GM12891 (cell line): ENCODE measurements around the gene BTG1.

Experiments used
- DNase-seq: peaks from one replicate; pipeline ENCODE4 v3.0.0; 2011; ENCODE audit warnings: low spot score; ENCODE audit not compliant: insufficient read length
- FAIRE-seq: peaks from 2 replicates; lab custom pipeline; 2011; peaks lifted over from hg19 to GRCh38; lab: Jason Lieb, UNC
- PAX5 ChIP-seq: IDR thresholded peaks from 2 replicates; pipeline ENCODE4 v1.6.1; 2011; ENCODE audit warnings: low read length, moderate library complexity, mild to moderate bottlenecking; ENCODE audit not compliant: insufficient read depth, severe bottlenecking
- POLR2A ChIP-seq: IDR thresholded peaks from 2 replicates; pipeline ENCODE4 v1.6.1; 2011; ENCODE audit warnings: low read depth, low read length, control low read depth
- POLR2AphosphoS5 ChIP-seq: IDR thresholded peaks from 2 replicates; pipeline ENCODE4 v1.6.1; 2011; ENCODE audit warnings: low read depth, low read length, control low read depth
- POU2F2 ChIP-seq: IDR thresholded peaks from 2 replicates; pipeline ENCODE4 v1.6.1; 2011; ENCODE audit warnings: low read depth, mild to moderate bottlenecking, control low read depth, low read length, moderate library complexity
- SPI1 ChIP-seq: IDR thresholded peaks from 2 replicates; pipeline ENCODE4 v1.6.1; 2011; ENCODE audit warnings: low read depth, low read length, control low read depth
- TAF1 ChIP-seq: IDR thresholded peaks from 2 replicates; pipeline ENCODE4 v1.6.1; 2011; ENCODE audit warnings: low read depth, low read length, control low read depth

Gene BTG1

GRCh38 chr12:92178340-92178739 lies 32.7 kb upstream of the BTG1 start:
- TF ChIP-seq POLR2A (no peak), TAF1 (no peak), POU2F2 (no peak), POLR2AphosphoS5 (no peak), PAX5 (no peak), SPI1 (no peak)
- no peak for FAIRE-seq
- DNase-seq, result no peak

- TF ChIP-seq PAX5 (no peak), POU2F2 (no peak), POLR2A (no peak), SPI1 (no peak), POLR2AphosphoS5 (no peak), TAF1 (no peak)
- no peak for FAIRE-seq
- DNase-seq, result no peak
These were observed 31.0 kb upstream of the BTG1 start for GRCh38 chr12:92176646-92177045.

DNA sequence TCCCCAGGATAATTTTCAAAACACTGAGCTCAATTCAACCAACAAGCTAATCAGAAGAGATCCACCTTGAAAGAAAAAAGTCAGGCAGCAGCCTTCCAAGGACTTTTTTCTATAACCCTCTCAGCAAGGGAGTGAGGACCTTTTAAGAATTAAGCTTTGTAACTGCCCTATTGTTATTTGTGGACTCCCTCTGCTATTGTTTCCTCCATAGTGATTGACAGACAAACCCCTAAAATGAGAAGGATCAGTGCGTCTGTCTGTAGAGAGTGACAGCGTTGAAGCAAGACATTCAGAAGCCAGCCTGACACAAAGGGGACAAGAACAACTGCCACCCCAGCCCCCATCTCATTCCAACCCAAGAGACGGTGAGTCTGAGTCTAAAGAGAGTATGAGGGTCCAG lies 30.3 kb upstream of the BTG1 start:
- FAIRE-seq (no peak), DNase-seq (no peak)
- no peak for TF ChIP-seq PAX5
- no peak for TF ChIP-seq TAF1
- no peak for TF ChIP-seq POLR2AphosphoS5
- TF ChIP-seq POU2F2, result no peak
- TF ChIP-seq SPI1, result no peak
- TF ChIP-seq POLR2A, result no peak

GRCh38 chr12:92170050-92170449 lies 24.4 kb upstream of the BTG1 start:
- DNase-seq (no peak), FAIRE-seq (no peak)
- TF ChIP-seq TAF1 (no peak), PAX5 (no peak), SPI1 (no peak), POU2F2 (no peak), POLR2AphosphoS5 (no peak), POLR2A (no peak)

DNA sequence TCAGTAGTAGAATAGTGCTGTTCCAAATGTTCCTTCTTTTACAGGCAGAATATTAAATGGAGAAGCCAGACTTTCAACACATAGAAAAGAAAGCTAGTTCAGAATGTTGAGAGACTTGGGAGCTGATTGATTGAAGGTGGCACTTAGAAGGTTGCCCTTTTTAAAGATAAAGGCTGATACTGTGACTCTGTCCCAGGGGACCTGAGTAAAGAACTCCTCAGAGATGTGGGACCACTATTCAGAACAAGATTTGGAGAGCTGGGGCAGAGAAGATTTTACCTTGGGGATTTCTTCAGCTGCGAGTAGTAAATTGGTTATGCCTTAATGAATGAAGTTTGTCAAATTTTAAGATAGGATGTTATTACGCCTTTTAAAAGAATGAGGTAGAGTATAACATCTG lies 21.4 kb upstream of the BTG1 start:
- no peak for TF ChIP-seq SPI1
- no peak for TF ChIP-seq PAX5
- no peak for TF ChIP-seq TAF1
- TF ChIP-seq POU2F2, result no peak
- no peak for TF ChIP-seq POLR2AphosphoS5
- no peak for TF ChIP-seq POLR2A
- DNase-seq (no peak), FAIRE-seq (no peak)

GRCh38 chr12:92164712-92165111 lies 19.1 kb upstream of the BTG1 start:
- no peak for DNase-seq
- FAIRE-seq, result no peak
- TF ChIP-seq SPI1, result no peak

DNA sequence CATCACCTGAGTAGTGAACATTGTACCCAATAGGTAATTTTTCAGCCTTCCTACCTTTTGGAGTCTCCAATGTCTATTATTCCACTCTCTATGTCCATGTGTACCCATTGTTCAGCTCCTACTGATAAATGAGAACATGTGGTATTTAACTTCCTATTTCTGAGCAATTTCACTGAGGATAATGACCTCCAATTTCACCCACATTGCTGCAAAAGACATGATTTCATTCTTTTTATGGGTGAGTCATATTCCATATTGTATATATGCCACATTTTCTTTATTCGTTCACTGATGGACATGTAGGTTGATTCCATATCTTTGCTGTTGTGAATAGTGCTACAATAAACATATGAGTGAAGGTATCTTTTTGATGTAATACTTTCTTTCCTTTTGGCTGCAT lies 16.4 kb upstream of the BTG1 start:
- DNase-seq (no peak), FAIRE-seq (no peak)
- TF ChIP-seq PAX5, result no peak
- no peak for TF ChIP-seq POLR2A
- TF ChIP-seq SPI1, result no peak
- no peak for TF ChIP-seq TAF1
- TF ChIP-seq POLR2AphosphoS5, result no peak
- TF ChIP-seq POU2F2, result no peak

GRCh38 chr12:92158796-92159439 lies 13.3 kb upstream of the BTG1 start:
- TF ChIP-seq POU2F2 (no peak), POLR2AphosphoS5 (no peak), POLR2A (no peak), PAX5 (no peak), SPI1 (no peak), TAF1 (no peak)
- no peak for DNase-seq
- FAIRE-seq, result peak; percentile 84

- TF ChIP-seq POU2F2 (no peak), POLR2AphosphoS5 (no peak), SPI1 (no peak), TAF1 (no peak), PAX5 (no peak), POLR2A (no peak)
- FAIRE-seq (no peak), DNase-seq (no peak)
These were observed 11.2 kb upstream of the BTG1 start for GRCh38 chr12:92156704-92157395.

- no peak for TF ChIP-seq POLR2A
- no peak for TF ChIP-seq POLR2AphosphoS5
- TF ChIP-seq PAX5, result no peak
- DNase-seq, result no peak
- FAIRE-seq, result no peak
These were observed 10.5 kb upstream of the BTG1 start for GRCh38 chr12:92156139-92156538.
